ENCODE measurements around the gene SCOC.
A peak's percentile ranks its signal among the peaks of the same experiment; 100 is the strongest.
"Not testable (repeated sequence)": the region's sequence is repeated elsewhere in the genome, so short reads cannot be mapped to it uniquely, and the experiment has no call there.

The SCOC gene

GRCh38 chr4:140363051-140363450 lies 10.4 kb upstream of the SCOC start:
- no peak for DNase-seq

- DNase-seq = no peak
Measured at GRCh38 chr4:140363558-140363957, 9.9 kb upstream of the SCOC start.

GRCh38 chr4:140367738-140368137 lies 5.7 kb upstream of the SCOC start:
- no peak for DNase-seq

- no peak for DNase-seq
Measured at GRCh38 chr4:140368686-140369085, 4.8 kb upstream of the SCOC start.

GRCh38 chr4:140372751-140373327 lies 607 bp upstream of the SCOC start:
- DNase-seq = peak; percentile 51

GRCh38 chr4:140374130-140374477 lies 658 bp downstream of the SCOC start:
- DNase-seq = no peak

GRCh38 chr4:140382732-140383131 lies 9.3 kb downstream of the SCOC start:
- DNase-seq = no peak

GRCh38 chr4:140388015-140388414 lies 14.6 kb downstream of the SCOC start:
- no peak for DNase-seq

GRCh38 chr4:140395668-140396067 lies 22.2 kb downstream of the SCOC start:
- no peak for DNase-seq

- DNase-seq = no peak
Measured at GRCh38 chr4:140400111-140400510, 26.7 kb downstream of the SCOC start.

GRCh38 chr4:140406292-140406691 lies 32.8 kb downstream of the SCOC start:
- no peak for DNase-seq

GRCh38 chr4:140408974-140409373 lies 35.5 kb downstream of the SCOC start:
- no peak for DNase-seq

- DNase-seq = not testable (repeated sequence)
Measured at GRCh38 chr4:140413130-140413969, 39.9 kb downstream of the SCOC start.

- no peak for DNase-seq
Measured at GRCh38 chr4:140423106-140423505, 49.7 kb downstream of the SCOC start.

GRCh38 chr4:140426610-140427105 lies 53.2 kb downstream of the SCOC start:
- DNase-seq = no peak

GRCh38 chr4:140427106-140427918 lies 53.9 kb downstream of the SCOC start, which contains the start of gene CLGN:
Gene CLGN (minus strand): TSS chr4:140427648. CDS start chr4:140413078, 14,570 bp downstream.
- DNase-seq = peak; percentile 15

GRCh38 chr4:140427919-140428471 lies 54.5 kb downstream of the SCOC start:
- no peak for DNase-seq

All from CD4-positive, alpha-beta T cell treated with Interleukin-10 for 1 hour (primary cell).